GM19467 (cell line): ENCODE data around the gene C5AR2.
"Not testable (repeated sequence)": the region's sequence is repeated elsewhere in the genome, so short reads cannot be mapped to it uniquely, and the experiment has no call there.

Source experiments
- ATAC-seq: cut with Tn5 transposase; IDR thresholded peaks from one replicate; pipeline ENCODE4 v1.9.1; 2021; ENCODE audit warnings: mild to moderate bottlenecking, moderate library complexity; ENCODE audit not compliant: unreplicated experiment

Gene C5AR2

GRCh38 chr19:47331931-47332547, at the start of gene C5AR2:
Gene C5AR2 (plus strand): TSS chr19:47332175. CDS start chr19:47340800, 8,625 bp downstream.
- ATAC-seq, result no peak

GRCh38 chr19:47283405-47284059, 48.4 kb upstream of the C5AR2 start:
- ATAC-seq, result no peak

- no peak for ATAC-seq
These were observed 47.6 kb upstream of the C5AR2 start for GRCh38 chr19:47284324-47284899.

DNA sequence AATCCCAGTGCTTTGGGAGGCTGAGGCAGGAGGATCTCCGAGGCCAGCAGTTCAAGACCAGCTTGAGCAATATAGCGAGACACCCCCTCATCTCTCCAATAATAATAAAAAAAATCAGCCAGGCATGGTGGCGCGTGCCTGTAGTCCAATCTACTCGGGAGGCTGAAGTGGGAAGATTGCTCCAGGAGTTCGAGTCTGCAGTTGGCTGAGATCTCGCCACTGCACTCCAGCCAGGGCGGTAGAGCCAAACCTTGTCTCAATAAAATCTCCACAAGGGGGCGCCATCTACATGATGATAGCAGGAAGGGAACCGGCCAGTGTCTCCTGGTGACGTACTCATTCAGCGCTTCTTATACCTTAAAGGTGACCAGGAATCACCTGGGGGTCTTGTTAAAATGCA, 35.9 kb upstream of the C5AR2 start:
- ATAC-seq, result no peak

DNA sequence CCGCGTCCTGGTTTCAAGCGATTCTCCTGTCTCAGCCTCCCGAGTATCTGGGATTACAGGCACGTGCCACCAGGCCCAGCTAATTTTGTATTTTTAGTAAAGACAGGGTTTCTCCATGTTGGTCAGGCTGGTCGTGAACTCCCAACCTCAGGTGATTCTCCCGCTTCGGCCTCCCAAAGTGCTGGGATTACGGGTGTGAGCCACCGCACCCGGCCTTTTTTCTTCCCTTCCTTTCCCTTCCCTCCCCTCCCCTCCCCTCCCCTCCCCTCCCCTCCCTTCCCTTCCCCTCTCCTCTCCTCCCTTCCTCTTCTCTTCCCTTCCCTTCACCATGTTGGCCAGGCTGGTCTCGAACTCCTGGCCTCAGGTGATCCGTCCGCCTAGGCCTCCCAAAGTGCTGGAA, 31.1 kb upstream of the C5AR2 start:
- not testable (repeated sequence) for ATAC-seq

GRCh38 chr19:47302249-47302648, 29.7 kb upstream of the C5AR2 start:
- no peak for ATAC-seq

- ATAC-seq, result no peak
These were observed 28.0 kb upstream of the C5AR2 start for GRCh38 chr19:47303966-47304365.

GRCh38 chr19:47305309-47305751, 26.6 kb upstream of the C5AR2 start:
- ATAC-seq, result no peak

- ATAC-seq, result no peak
These were observed 25.7 kb upstream of the C5AR2 start for GRCh38 chr19:47306303-47306702.

DNA sequence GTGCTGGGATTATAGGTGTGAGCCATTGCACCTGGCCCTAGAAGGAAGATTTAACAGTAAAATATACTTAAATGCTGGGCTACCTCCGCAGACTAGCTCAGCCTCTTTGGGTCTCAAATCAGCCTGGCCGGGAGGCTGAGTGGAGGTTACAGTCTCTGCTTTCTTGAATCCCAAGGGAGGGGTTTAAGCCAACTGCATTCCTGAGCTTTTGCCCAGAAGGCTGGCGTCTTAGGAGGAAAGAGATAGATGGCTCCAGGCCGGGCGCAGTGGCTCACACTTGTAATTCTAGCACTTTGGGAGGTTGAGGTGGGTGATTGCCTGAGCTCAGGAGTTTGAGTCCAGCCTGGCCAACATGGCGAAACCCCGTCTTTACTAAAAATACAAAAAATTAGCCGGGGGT, 22.9 kb upstream of the C5AR2 start:
- no peak for ATAC-seq

DNA sequence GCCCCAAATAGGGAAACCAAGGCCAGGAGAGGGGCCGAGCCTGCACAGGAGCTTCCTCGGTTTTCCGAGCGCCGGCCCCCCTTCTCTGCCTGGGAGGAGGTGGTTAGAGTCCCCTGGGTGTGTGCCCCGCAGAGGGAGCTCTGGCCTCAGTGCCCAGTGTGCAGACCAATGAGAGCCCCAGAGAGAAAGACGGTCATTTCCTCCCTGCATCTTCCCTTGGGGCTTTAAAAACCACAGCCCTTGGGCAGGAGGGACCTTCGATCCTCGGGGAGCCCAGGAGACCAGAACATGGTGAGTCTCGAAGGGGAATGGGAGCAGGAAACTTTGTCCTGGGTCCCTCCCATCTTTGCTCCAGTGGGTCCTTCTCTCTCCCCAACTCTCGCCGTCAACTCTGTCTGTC, 22.4 kb upstream of the C5AR2 start, which contains the start of gene C5AR1:
TSS of gene C5AR1 (plus strand) at position 254 of the 400 bp plus-strand sequence. CDS start at position 289, 35 bp downstream.
- no peak for ATAC-seq

DNA sequence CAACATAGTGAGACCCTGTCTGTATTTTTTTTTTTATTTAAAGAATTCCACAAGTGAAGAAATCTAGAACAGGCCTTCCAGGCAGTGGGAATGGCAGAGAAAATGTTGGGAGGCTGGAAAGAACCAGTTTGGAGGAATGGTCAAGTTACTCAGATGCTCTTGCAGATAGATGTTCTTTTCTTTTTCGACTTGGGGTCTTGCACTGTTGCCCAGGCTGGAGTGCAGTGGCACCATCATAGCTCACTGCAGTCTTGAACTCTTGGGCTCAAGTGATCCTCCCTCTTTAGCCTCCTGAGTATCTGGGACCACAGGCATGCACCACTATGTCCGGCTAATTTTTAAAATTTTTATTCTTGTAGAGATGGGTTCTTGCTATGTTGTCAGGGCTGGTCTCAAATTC, 21.7 kb upstream of the C5AR2 start:
- no peak for ATAC-seq

- no peak for ATAC-seq
These were observed 21.2 kb upstream of the C5AR2 start for GRCh38 chr19:47310819-47311218.

- ATAC-seq, result no peak
These were observed 19.5 kb upstream of the C5AR2 start for GRCh38 chr19:47312366-47313006.

GRCh38 chr19:47313754-47314295, 18.1 kb upstream of the C5AR2 start:
- ATAC-seq, result no peak

DNA sequence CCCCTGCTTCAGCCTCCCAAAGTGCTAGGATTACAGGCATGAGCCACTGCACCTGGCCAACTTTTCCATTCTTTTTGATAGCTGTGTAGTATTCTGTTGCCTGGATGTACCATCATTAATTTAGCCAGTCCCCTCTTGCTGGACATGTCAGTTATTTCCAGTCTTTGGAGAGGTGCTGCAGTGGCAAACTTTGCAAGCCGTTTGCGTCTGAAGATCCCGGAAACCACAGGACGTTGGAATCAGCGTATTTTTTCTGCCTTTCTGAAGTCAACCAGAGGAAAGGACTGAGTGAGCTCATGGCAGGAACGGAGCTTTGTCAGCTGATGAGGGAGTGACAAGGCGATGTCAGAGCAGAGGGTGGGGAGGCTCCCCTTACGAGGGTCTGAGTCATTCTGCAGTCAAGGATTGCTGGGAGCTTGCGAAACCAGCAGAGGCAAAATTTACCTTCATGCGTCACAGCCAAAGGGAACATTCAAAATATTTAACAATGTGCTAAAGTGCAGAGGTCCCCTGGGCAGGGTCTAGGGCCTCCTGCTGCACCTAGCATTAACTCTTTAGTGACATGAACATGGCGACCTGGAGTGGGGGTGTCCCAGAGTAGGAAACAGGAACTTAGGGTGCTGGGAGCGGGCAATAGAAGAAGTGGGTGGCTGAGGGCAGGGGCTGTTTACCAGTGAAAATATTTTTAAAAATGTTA, 16.7 kb upstream of the C5AR2 start:
- no peak for ATAC-seq

DNA sequence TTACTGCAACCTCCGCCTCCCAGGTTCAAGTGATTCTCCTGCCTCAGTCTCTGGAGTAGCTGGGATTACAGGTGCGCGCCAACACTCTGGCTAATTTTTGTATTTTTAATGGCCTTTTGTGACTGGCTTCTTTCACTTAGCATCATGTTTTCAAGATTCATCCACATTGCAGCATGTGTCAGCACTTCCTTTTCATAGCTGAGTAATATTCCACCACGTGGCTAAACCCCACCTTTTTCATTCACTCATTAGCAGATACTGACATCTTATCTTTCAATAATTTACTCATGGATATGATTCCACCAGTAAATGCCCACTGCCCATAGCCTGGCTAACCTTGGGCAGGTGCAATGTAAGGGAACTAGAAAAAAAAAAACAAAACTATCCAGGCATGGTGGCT, 15.5 kb upstream of the C5AR2 start:
- no peak for ATAC-seq

- no peak for ATAC-seq
These were observed 11.8 kb upstream of the C5AR2 start for GRCh38 chr19:47319923-47320871.

DNA sequence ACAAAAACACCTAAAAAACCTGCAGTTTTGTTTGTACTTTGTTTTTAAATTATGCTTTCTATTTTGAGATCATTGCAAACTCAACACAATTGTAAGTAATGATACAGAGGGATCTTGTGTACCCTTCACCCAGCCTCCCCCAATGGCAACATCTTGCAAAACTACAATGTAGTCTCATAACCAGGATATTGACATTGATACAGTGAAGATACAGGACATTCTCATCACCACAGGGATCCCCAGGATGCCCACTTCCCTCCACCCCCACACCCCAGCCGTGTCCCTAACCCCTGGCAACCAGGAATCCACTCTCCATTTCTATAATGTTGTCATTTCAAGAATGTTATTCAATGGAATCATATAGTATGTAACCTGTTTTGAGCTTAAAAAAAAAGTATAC, 10.3 kb upstream of the C5AR2 start:
- ATAC-seq, result no peak

DNA sequence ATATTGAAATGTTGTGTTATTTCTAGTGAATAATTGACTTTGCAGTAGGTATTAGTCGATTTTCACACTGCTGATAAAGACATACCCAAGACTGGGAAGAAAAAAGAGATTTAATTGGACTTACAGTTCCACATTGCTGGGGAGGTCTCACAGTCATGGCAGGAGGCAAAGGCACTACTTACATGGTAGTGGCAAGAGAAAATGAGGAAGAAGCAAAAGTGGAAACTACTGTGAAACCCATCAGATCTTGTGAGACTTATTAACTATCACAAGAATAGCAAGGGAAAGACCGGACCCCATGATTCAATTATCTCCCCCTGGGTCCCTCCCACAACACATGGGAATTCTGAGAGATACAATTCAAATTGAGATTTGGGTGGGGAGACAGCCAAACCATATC, 9.9 kb upstream of the C5AR2 start:
- ATAC-seq, result no peak
